Stimulated activated CD4-positive, alpha-beta T cell treated with anti-CD3 and anti-CD28 coated beads, Interleukin-2, amount 100 ng/mL, for 24 hours (primary cell): ENCODE measurements around the gene ZMYND8.
A peak's percentile ranks its signal among the peaks of the same experiment; 100 is the strongest.
"Not testable (repeated sequence)": the region's sequence is repeated elsewhere in the genome, so short reads cannot be mapped to it uniquely, and the experiment has no call there.

ENCODE experiments used
- DNase-seq, 2 donors: peaks; one replicate each; pipeline ENCODE4 v3.0.0-alpha.2; 2020

Gene ZMYND8

DNA sequence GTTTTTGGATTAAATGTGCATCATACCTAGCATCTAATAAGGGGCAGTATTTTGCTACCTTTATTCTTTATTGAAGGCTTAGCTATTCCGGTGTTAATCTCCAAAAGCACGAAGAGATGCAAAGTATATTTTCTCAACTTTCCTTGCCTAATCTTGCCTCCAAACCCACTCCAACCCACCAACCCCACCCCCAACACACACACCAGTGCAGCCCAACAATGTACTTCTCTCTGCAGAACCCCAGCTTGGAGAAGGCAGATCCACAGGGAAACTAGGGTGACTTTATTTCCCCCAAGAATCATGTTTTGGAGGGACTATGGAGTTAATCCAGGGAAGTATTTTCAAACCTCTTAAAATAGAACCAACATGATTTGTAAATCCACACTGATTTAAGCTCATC lies 73.6 kb downstream of the ZMYND8 start:
- no peak for DNase-seq

DNA sequence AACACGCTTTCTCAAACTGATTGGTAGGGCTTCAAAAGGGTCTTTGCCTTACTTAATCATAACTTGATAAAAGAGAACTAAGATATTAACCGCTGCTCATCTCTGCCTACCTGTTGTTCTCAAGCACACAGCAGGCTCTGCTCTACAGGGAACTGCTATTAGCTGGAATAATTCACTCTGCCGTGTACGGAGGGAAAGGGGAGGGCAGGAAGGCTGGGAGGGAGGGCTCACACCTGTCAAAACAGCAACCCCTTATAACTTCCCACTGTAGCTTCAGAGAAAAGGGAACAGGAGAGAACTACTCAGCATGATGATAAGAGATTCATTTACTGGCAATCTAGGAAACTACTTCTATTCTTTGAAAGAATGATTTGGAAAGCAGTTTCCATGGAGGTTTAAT lies 75.1 kb downstream of the ZMYND8 start:
- no peak for DNase-seq

DNA sequence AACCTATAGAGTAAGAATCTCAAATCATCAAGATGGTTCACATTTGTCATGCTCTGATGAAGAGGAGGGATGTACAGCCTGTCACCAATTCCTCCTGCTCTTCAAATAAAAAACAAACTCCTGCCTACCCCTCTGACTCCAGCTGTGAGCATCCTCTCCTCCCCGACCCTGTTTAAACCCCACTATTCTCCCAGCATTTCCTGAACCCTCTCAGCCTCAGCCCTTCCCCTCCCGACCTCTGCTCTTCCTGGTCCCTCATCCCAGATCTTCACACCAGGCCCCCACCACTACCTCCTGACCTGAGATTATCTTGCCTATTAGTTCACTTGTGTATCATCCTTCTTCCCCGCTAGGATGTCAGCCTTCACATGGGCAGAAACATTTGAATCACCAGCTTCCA lies 75.8 kb downstream of the ZMYND8 start:
- DNase-seq, result no peak

DNA sequence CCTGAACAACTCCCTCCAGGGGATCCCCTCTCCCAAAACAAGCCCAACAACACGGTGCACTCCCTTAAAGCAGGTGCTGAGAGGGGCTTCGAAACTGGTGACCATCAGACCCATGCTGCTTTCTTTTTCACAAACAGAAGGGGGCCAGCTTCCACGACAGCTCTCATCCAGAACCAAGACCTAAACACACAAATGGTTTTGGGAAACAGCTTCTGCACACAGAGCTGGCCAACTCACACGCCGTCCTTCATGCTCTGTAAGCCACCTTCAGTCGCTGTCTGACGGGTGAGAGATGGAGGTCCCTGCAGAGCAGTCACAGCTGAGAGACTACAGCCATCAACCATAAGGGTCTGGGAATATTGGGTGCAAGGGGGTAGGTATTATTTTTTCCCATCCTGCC lies 76.3 kb downstream of the ZMYND8 start:
- no peak for DNase-seq

DNA sequence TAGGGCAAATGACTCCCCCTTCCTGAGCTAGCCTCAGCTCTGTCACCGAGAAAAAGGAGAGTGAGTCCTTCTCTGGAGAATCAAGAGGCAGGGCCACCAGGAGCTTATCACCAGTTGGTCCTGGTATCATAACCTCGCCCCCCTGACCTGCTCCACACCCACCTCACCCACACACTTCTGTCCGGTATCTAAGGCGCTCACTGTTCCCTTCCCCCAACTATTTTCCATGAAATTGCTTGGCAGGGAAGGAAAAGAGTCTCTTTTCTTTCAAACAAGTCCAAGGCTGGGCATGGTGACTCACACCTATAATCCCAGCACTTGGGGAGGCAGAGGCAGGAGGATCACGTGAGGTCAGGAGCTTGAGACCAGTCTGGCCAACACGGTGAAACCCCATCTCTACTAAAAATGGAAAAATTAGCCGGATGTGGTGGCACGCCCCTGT lies 77.6 kb downstream of the ZMYND8 start:
- DNase-seq, result no peak

DNA sequence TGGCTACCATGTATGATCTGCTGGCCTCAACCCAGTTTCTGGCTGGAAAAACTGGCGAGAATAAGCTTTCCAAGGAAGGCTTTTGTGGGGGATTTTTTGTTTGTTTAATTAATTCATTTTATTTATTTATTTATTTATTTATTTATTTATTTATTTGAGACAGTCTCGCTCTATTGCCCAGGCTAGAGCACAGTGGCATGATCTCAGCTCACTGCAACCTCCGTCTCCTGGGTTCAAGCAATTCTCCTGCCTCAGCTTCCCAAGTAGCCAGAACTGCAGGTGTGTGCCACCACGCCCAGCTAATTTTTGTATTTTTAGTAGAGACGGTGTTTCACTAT lies 79.0 kb downstream of the ZMYND8 start:
- DNase-seq, result not testable (repeated sequence)

DNA sequence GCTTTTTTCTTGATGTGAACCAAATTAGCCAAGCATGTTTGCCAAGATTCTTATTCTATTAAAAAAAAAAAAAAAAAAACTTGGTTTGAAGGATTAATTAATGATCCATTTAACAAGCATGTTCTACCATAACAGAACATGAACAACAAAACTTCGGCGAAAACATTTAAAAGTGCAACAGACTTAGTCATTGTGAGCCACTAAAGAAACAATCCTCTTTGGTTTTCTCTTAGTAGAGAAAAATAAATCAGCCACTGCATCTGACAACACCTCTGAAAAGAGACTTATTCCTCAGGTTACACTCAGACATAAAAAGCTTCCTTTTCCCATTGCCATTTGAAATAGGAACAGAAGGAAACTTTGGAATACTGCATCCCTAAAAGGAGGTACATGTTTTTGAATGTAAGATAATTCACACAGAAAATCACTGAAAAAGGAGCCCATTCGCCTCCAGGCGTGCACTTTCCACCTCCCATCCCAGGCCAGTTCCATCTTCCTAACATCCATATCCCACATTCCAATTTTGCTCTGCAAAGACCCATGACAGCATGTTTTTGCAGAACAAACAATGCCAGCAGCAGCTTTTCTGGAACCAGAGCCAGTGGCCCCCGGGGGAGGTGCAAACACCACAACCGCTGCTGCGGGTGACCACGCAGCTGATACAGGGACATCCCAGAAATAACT lies 79.5 kb downstream of the ZMYND8 start:
- no peak for DNase-seq

DNA sequence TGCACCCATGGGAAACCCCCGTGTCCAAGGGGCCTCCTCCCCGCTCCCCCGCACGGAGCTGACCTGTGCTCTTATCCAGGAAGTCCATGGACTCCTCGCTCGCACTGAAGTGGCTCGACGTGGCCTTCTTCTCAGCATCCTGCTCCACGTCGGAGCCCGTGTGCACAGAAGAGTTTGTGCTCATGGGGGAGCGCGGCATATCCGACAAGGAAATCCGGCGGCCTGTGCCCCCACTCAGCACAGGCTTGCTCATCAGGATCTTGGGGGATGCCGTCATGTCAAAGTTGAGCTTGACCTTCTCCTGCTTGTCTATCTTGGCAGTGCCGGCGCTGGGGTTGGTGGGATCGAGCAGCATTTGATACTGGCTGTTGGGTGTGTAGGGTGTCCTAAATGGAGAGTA lies 80.2 kb downstream of the ZMYND8 start:
- no peak for DNase-seq

DNA sequence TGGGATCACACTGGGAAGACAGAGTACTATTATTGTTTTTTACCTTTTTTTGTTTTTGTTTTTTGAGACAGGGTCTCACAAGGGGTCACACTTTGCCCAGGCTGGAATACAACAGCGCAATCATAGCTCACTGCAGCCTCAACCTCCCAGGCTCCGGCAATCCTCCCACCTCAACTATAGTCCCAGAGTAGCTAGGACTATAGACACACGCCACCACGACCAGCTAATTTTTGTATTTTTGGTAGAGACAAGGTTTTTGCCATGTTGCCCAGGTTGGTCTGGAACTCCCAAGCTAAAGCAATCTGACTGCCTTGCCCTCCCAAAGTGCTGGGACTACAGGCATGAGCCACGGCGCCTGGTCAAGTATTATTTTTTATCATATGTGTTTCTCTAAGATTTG lies 81.0 kb downstream of the ZMYND8 start:
- no peak for DNase-seq

DNA sequence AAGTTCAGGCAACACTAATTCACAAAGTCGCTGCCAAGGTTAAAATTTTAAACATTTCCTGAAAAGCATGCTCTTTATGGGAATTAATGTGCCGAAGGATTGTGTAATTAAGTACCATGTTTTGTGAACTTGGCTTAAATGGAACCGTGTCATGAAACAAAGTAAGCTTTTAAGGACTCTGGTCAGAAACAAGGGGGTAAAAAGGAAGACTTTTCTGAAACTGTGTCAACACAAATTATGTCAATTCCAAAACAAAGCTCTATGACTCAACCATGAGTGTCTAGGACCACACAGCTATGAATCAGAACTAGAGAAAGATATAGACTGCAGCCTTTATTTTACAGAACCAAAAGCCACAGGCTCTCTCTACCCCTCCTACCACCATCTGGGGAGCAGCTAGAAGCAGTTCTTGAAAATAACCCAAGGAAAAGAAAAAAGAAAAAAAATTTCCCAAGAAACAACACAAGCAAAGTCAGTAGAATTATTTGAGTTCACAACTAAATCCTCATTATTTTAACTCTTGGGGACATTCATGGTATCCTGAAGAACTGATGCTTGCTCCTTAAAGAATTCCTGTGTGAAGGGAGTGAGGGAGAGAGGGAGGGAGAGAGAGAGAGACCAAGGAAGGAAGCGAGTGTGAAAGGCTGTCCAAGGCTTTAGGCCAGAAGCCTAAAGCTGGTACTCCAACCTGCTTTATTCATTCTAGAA lies 81.9 kb downstream of the ZMYND8 start:
- DNase-seq, result peak; percentile 16 to 43

DNA sequence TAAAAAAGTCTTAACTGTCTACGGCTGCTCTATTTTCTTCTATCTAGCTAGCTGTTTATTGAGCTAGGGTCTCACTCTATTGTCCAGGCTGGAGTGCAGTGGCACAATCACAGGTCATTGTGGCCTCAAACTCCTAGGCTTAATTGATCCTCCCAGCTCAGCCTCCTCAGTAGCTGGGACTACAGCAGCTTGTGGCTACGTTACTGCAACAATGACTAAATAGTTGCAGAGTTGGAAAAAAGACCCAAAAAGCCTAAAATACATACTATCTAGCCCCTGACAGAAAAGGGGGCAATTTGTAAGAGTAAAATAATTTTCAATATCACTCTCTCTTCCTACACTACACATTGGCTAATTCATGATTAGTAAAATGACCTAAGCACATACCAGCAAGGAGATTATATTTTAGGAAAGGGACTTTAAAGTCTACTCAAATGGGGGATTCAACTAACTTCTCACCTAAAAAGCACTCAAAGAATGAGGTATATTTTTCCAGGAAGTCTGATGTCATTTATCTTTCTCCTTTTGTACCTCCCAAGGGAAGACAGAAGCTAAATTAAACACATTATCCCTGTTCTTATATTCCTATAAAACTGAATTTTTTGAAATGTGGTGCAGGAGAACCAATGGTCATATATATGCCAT lies 82.8 kb downstream of the ZMYND8 start:
- DNase-seq, result no peak

DNA sequence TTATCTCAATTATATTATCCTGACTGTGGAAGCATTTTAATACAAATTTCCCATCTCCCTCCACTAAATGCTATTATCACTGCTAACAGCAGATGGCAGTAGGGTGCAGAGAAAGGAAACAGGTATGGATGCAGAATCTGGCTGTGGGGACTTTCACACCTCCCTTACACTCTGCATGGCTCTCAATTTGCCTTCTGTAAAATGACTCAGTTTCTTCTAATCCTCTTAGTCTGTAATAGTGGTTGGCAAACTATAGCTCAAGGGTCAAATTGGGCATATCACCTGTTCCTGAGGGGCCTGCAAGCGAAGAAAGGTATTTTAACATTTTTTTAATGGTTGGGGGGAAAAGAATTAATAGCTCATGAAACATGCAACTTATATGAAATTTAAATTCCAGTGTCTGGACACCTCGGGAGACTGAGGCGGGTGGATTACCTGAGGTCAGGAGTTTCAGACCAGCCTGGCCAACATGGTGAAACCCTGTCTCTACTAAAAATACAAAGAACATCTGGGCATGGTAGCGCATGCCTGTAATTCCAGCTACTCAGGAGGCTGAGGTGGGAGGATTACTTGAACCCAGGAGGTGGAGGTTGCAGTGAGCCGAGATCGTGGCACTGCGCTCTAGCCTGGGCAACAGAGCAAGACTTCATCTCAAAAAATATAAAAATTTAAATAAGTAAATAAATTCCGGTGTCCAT lies 83.5 kb downstream of the ZMYND8 start:
- DNase-seq, result peak; percentile 28 to 61

DNA sequence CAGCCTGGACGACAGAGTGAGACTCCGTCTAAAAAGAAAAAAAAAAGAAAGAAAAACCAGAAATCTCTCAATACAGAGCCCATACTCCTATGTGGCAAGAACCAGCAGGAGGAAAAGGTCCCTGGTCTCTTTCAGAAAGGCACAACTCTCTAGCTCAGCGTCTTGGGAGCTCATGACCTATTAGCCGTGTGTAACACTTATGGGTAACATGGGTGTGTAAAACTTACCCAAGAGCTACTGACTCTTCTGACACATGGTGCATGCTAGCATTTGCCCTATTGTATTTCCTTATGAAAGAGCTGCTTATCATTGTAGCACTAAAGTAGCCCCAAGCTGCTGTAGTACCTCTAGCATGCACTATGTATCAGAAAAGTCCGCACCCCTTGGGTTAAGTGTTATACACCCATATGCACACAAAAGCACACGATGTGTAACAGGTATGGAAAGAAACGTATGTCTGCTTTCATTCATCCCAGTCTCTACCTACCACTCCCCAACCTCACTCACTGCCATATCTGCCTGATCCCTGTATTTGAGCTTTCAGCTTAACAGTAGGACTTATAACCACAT lies 85.4 kb downstream of the ZMYND8 start:
- DNase-seq, result no peak

DNA sequence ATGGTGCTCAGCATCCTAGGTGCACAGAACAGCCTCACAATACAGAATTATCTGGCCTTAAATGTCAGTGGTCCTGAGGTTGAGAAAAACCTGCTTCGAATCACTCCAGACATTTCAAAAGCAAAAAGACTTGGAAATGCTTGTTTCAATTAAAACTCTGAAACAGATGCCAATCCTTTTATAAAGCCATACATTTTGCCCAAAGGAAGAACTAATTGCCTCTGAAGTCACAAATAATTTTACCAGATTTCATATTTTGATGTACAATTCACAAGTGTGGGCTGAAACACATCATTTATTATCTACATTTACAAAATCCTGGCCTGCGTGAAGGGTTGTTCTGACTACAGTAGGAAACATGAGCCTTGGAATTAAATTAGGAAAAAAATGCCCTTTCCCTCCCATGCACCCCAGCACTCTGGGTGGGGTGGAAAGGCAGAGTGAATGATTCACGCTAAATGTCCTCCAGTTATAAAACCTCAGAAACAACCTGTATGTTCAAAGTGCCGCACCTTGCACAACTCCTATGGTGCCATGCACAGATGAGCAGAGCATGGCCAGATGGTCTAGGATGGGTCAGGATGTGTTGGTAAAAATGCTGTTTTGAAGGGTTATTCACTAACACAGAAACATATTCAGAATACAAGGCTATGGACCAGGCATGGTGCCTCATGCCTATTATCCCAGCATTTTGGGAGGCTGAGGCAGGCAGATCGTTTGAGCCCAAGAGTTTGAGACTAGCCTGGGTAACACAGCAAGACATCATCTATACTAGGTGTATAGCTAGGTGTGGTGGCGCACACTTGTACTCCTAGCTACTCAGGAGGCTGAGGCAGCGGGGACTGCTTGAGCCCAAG lies 87.0 kb downstream of the ZMYND8 start:
- DNase-seq, result no peak

DNA sequence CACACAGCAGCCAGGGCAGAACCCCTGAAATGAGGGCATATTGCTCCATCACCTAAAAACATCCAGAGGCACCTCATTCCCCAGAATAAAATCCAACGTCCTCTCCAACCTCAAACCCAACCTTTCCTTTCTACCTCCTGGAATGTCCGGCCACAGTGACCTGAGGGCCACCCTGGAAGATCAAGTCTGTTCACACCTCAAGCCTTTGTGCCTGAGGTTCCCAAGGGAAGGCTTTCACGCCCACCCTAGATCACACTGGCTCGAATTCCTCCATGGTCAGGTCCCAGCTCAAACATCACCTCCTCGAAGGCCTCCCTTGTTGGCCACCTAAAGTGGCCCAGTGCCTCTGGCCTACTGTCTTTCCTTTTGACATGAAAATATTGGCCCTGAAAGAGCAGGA lies 88.9 kb downstream of the ZMYND8 start:
- no peak for DNase-seq

DNA sequence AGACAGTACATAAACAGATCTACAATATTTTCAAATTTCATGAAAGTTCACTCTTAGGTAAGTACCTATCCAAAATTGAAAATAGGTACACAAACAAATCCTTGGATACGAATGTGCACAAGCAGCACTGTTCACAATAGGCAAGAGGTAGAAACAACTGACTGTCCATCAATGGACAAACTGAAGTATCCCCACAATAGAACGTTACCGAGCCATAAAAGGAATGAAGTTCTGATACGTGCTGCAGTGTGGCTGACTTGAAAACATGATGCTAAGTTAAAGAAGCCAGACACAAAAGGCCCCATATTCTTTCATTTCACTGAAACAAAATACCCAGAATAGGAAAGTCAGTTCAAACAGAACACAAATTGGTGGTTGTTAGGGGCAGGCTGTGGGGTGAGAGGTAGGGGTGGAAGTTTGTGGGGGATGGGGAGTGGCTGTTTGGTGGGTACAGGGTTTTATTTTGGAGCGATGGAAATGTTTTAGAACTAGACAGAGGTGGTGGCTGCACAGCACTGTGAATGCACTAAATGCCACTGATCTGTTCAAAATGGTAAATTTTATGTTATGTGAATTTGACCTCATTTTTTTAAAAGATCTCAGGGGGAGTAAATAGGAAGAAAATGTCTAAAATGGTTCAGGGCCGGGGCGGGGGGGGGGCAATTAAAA lies 89.5 kb downstream of the ZMYND8 start:
- DNase-seq, result no peak

DNA sequence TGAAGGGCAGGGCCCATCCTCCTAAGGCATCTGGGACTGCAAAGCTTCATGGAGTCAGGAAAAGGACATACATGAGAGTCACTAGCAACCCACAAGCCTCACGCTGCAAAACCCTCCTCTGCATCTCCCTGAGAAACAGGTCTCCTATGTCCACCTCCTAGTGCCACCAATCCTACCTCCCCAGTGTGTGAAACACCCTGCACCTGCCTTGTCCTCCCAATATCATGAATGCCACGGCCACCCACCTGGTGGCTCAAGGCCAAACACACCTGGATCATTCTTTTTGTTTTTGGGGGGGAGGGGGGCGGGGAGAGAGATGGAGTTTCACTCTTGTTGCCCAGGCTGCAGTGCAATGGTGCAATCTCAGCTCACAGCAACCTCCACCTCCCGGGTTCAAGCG lies 90.5 kb downstream of the ZMYND8 start:
- DNase-seq, result no peak

DNA sequence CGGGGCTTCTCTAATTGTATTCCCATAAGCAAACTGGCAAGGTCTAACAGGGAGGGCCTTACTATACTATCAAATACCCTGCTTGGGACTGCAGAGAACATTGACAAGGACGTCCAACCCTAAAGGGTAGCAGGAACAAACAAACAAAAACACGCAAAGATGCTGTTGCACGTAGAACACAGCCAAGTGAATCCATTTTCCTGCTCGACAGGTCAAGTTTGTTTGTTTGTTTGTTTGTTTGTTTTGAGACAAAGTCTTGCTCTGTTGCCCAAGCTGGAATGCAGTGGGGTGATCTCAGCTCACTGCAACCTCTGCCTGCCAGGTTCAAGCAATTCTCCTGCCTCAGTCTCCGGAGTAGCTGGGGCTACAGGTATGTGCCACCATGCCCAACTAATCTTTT lies 91.3 kb downstream of the ZMYND8 start:
- DNase-seq, result no peak

DNA sequence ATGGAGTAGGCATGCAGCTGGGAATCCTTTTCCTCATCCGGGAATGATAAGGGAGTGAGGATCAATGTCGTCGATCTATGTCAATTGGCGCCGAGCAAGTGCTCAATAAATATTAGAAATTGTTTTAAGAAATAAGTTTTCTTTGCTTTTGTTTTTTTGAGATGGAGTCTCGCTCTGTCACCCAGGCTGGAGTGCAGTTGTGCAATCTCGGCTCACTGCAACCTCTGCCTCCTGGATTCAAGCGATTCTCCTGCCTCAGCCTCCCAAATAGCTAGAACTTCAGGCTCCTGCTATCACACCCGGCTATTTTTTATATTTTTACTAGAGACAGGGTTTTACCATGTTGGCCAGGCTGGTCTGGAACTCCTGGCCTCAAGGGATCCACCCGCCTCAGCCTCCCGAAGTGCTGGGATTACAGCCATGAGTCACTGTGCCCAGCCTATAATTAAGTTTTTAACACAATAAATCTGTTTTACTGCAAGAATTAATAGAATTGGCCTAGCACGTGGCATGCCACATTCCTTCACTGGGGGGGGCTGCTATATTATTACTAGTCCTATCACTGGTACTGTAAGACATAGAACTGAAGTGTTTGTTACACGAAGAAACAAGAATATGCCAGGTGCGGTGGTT lies 92.2 kb downstream of the ZMYND8 start:
- DNase-seq, result not testable (repeated sequence)

DNA sequence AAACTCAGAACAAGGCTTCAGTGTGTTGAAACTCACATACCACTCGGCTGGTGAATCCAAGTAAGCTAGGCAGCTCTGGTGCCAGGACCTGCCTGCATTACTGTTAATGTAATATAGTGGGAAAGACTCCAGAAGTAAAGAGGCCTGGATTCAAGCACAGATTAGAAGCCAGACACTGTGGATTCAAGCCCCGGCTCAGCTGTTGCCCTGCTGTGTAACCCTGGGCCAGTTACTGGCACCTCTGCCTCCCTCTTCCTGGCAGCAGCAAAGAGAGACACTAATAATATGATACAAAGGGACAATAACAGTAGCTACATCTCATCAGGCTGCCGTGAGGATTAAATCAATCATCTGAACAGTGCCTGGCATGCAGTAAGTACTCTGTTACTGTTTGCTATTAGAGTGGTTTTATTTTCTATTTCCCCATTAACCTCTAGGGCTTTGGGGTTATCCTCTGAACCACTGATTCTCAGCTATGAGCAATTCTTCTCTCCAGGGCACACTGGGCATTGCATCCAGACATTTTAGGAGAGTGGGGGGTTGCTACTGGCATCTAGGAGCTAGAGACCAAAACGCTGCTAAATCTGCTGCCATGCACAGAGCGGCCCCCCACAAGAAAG lies 92.9 kb downstream of the ZMYND8 start:
- DNase-seq, result no peak

DNA sequence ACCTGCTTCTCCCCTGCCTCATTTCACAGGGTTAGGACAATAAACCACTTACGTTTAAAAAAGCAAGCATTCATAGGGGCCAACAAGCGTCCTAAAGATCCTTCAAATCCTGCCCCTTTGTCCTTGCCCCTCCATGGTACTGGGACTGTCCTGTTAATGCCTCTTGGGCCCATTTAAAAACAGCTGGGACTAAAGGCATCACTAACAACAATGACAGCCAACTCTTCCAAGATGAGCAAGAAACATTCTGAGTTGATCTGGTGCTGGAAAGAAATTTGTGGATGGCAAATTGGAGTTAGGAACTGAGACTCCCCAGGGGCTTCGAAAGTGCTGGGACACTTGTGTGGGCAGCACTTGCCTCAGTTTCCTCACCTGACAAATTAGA lies 93.4 kb downstream of the ZMYND8 start:
- DNase-seq, result no peak
